KMS-11 (cell line): ENCODE measurements around the gene ORAI2.

Experiments
- H2AFZ ChIP-seq: fragments of 200-600 bp; sonication (generic); 2 replicates; pipeline ENCODE4 v1.6.1; 2016; ENCODE audit warnings: antibody characterized with exemption, mixed run types, low read depth
- H3K27ac ChIP-seq: fragments of 200-600 bp; sonication (generic); 2 replicates; pipeline ENCODE4 v1.6.1; 2016; ENCODE audit warnings: mild to moderate bottlenecking, mixed run types
- H3K27me3 ChIP-seq: fragments of 200-600 bp; sonication (generic); 2 replicates; pipeline ENCODE4 v1.6.1; 2017; ENCODE audit warnings: mild to moderate bottlenecking, low read depth, mixed run types, moderate library complexity; ENCODE audit not compliant: insufficient read depth
- H3K36me3 ChIP-seq: fragments of 200-600 bp; sonication (generic); 2 replicates; pipeline ENCODE4 v1.6.1; 2017; ENCODE audit warnings: mild to moderate bottlenecking, mixed run types; ENCODE audit not compliant: insufficient read depth
- H3K4me1 ChIP-seq: fragments of 200-600 bp; sonication (generic); 2 replicates; pipeline ENCODE4 v1.6.1; 2016; ENCODE audit warnings: mild to moderate bottlenecking, low read depth, mixed run types; ENCODE audit not compliant: poor library complexity, severe bottlenecking
- H3K4me2 ChIP-seq: fragments of 200-600 bp; sonication (generic); 2 replicates; pipeline ENCODE4 v1.7.0; 2016; ENCODE audit warnings: mild to moderate bottlenecking, mixed run types
- H3K4me3 ChIP-seq: fragments of 200-600 bp; sonication (generic); IDR thresholded peaks from 2 replicates; pipeline ENCODE4 v1.6.1; 2017; ENCODE audit warnings: low read depth, low read length, mixed read lengths; ENCODE audit not compliant: insufficient read depth
- H3K79me2 ChIP-seq: fragments of 200-600 bp; sonication (generic); 2 replicates; pipeline ENCODE4 v1.6.1; 2016; ENCODE audit warnings: low read depth, mixed run types; ENCODE audit not compliant: insufficient read depth
- H3K9ac ChIP-seq: fragments of 200-600 bp; sonication (generic); 2 replicates; pipeline ENCODE4 v1.6.1; 2016; ENCODE audit warnings: mild to moderate bottlenecking, mixed run types
- H4K20me1 ChIP-seq: fragments of 200-600 bp; sonication (generic); 2 replicates; pipeline ENCODE4 v1.6.1; 2016; ENCODE audit warnings: mild to moderate bottlenecking, mixed run types; ENCODE audit not compliant: insufficient read depth
- TF ChIP-seq, protein P1 (sequence below): fragments of 200-600 bp; sonication (generic); conservative IDR thresholded peaks from 2 replicates; pipeline ENCODE4 v1.6.1; 2017; ENCODE audit warnings: low read depth, mild to moderate bottlenecking, antibody characterized with exemption, low read length, moderate library complexity, mixed read lengths

Gene ORAI2

DNA sequence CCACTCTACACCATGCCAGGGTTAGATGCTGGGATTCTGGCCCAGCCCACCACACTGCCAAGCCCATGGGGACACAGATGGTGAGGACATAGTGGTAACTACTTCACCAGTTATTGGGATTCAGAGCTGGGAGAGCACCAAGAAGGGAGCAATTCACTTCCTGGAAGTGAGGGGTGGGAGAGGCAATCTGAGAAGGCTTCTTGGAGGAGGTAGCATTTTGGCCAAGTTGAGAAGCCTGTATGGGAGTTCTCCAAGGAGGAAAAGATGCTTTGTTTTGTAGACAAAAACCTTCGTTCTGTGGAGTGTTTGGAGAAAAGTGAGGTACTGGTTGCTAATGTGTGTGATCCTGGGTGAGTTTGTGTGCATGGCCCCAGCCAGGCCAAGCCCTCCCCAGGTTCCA lies 41.0 kb upstream of the ORAI2 start:
- TF ChIP-seq, protein P1, sequence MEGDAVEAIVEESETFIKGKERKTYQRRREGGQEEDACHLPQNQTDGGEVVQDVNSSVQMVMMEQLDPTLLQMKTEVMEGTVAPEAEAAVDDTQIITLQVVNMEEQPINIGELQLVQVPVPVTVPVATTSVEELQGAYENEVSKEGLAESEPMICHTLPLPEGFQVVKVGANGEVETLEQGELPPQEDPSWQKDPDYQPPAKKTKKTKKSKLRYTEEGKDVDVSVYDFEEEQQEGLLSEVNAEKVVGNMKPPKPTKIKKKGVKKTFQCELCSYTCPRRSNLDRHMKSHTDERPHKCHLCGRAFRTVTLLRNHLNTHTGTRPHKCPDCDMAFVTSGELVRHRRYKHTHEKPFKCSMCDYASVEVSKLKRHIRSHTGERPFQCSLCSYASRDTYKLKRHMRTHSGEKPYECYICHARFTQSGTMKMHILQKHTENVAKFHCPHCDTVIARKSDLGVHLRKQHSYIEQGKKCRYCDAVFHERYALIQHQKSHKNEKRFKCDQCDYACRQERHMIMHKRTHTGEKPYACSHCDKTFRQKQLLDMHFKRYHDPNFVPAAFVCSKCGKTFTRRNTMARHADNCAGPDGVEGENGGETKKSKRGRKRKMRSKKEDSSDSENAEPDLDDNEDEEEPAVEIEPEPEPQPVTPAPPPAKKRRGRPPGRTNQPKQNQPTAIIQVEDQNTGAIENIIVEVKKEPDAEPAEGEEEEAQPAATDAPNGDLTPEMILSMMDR = no peak
- Histone ChIP-seq H3K36me3 (no peaks in the 10 kb centered on the region), H2AFZ (no peak overlapping the region)

DNA sequence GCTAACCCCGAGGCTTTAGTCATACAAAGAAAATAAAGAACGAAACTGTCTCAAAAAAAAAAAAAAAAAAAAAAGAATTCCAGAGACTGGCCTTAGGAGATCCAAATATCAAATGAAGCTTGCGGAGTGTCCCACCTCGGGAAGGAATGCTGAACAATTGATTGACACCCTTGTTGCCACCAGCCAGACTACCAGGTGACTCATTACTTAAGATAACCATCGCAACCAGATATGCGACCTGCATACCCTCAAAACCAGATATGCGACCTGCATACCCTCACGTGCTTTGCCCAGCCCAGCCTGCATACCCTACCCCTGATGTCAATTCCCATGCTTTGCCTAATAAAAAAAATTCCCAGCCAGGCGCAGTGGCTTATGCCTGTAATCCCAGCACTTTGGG lies 39.9 kb upstream of the ORAI2 start:
- H3K4me3 ChIP-seq = no peak overlapping the region
- H2AFZ ChIP-seq = no peak overlapping the region
- no peaks in the 10 kb centered on the region for H4K20me1 ChIP-seq
- TF ChIP-seq, protein P1 = no peak
- H3K79me2 ChIP-seq = peaks cover 19% of the 10 kb centered on the region
- H3K4me1 ChIP-seq = peaks cover 38% of the 10 kb centered on the region
- no peak overlapping the region for H3K4me2 ChIP-seq
- no peaks in the 10 kb centered on the region for H3K36me3 ChIP-seq
- H3K27me3 ChIP-seq = no peaks in the 10 kb centered on the region
- H3K27ac ChIP-seq = no peak overlapping the region
- no peak overlapping the region for H3K9ac ChIP-seq

More for the DNA sequence above, 41.0 kb upstream of the ORAI2 start:
- Histone ChIP-seq H4K20me1 (no peaks in the 10 kb centered on the region), H3K9ac (no peak overlapping the region), H3K79me2 (peaks cover 10% of the 10 kb centered on the region), H3K27me3 (no peaks in the 10 kb centered on the region), H3K27ac (no peak overlapping the region), H3K4me2 (no peak overlapping the region), H3K4me3 (no peak overlapping the region), H3K4me1 (peaks cover 29% of the 10 kb centered on the region)

DNA sequence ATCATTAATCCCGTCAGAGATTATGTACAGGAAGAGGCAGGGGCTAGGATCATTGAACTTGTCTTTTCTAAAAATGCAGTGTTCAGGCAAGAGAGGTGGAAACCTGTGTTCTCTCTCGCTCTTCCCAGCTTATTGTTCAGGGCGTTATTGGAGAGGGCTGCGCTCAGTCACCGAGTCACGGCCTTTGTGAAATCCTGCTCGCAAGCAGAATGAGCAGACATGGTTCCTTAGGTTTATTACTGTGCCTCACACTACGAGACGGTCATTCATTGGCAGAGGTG lies 37.8 kb upstream of the ORAI2 start:
- Histone ChIP-seq H3K4me3 (no peak overlapping the region), H3K9ac (peak overlapping the region; percentile 9; the same call in 1 of the 2 replicates), H3K36me3 (peaks cover 9% of the 10 kb centered on the region; the same call in 1 of the 2 replicates), H3K79me2 (peaks cover 19% of the 10 kb centered on the region), H3K27me3 (no peaks in the 10 kb centered on the region), H4K20me1 (no peaks in the 10 kb centered on the region), H3K4me1 (peaks cover 39% of the 10 kb centered on the region), H3K27ac (peak overlapping the region; percentile 14; the same call in 1 of the 2 replicates), H2AFZ (no peak overlapping the region; the same call in 1 of the 2 replicates), H3K4me2 (peak overlapping the region; percentile 53)
- TF ChIP-seq, protein P1 = no peak

DNA sequence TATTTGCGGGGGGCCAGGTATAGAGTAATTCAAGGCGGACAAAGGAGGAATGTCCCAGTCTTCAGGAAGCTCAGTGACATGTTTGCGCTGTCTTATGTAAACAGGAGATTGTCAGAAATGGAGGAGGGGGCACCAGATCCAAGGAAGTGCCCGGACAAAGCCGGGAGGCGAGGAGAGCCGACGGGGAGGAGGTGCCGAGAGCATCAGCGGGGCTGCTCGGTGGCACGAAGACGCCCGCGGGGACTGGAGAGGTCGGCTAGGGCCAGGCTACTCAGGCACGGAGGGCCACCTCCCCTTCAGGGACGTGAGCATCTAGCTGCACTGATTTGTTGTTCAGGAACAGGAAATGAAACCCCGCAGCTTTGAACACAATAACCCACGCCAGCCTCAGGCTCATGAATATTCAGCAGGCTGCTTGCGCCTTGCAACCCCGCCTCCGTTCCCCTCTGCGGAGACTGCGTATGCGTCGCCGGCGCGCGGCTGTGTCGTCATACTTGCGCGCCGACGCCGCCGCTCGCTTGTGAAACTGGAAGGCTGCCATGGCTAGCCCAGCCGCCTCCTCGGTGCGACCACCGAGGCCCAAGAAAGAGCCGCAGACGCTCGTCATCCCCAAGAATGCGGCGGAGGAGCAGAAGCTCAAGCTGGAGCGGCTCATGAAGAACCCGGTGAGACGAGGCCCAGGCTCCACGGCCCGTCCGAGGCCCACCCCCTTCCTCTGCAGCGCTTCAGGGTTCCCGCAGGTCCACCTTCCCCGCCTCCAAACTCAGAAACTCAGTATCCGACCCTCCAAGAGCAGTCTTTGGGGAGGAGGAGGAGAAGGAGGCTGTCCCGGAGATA lies 37.3 kb upstream of the ORAI2 start, which contains the start of gene PRKRIP1:
Gene PRKRIP1, plus strand, starts transcription at position 491 of the 837 bp plus-strand sequence. Its CDS starts 49 bp downstream, at position 540.
- TF ChIP-seq, protein P1 = no peak
- no peaks in the 10 kb centered on the region for H4K20me1 ChIP-seq
- H3K9ac ChIP-seq = peak within 1 kb of the TSS; percentile 87
- no peak within 1 kb of the TSS for H3K4me3 ChIP-seq
- peak within 1 kb of the TSS; percentile 34; the same call in 1 of the 2 replicates for H2AFZ ChIP-seq
- peaks cover 24% of the 10 kb centered on the region for H3K79me2 ChIP-seq
- peaks cover 38% of the 10 kb centered on the region for H3K4me1 ChIP-seq
- H3K27me3 ChIP-seq = no peaks in the 10 kb centered on the region
- peak within 1 kb of the TSS; percentile 85 for H3K4me2 ChIP-seq
- H3K36me3 ChIP-seq = peaks cover 9% of the 10 kb centered on the region; the same call in 1 of the 2 replicates
- peak within 1 kb of the TSS; percentile 59 for H3K27ac ChIP-seq
